ENCODE results near the gene RPTOR. TPM values are rescaled to one million over a fixed set of nuclear protein-coding genes. Genes with fewer than 3 reads are reported as not detected.

RPTOR gene
- polyA plus RNA-seq, 1 experiment, result 10.8 TPM

DNA sequence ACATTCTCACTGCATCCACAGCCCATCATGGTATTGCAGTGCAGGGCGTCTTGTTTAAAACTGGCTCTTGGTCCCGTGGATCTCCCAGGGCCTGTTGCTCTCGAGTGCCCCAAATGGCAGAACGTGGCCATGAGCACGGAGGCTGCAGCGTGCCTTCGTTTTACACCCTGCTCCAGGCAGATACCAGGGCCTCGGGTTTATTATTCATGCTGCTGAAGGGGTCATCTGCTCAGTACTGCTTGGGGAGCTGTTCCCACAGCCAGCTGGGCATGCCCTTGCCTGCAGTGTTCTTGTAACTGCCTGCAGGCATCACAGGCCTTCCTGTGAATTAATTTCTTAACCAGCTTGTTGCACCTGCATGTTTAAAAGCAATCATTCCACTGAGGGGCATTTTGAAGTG, 317.3 kb downstream of the RPTOR start:
- no peak for DNase-seq (ENCODE audit: low read depth)
- TF ChIP-seq CTCF (IDR thresholded peaks at IDR 0.05; ENCODE audit: insufficient read depth, low read depth, low read length), result peak; percentile 65
- no peaks in the 10 kb centered on the region for H3K27me3 ChIP-seq (ENCODE audit: control insufficient read depth, insufficient read depth, low read length)
- ChIA-PET CTCF (interaction anchor here (0.6 to 1.2 kb wide), 5 partner anchors 10 to 49 kb away, joined by 3 to 5 read pairs (median 3); no protein-coding TSS in a partner anchor), POLR2A (no interaction called here)
- no peak overlapping the region for H3K4me3 ChIP-seq (ENCODE audit: low read depth, low read length)
- H3K36me3 ChIP-seq (ENCODE audit: control insufficient read depth, insufficient read depth, low read length), result peaks cover 7% of the 10 kb centered on the region

DNA sequence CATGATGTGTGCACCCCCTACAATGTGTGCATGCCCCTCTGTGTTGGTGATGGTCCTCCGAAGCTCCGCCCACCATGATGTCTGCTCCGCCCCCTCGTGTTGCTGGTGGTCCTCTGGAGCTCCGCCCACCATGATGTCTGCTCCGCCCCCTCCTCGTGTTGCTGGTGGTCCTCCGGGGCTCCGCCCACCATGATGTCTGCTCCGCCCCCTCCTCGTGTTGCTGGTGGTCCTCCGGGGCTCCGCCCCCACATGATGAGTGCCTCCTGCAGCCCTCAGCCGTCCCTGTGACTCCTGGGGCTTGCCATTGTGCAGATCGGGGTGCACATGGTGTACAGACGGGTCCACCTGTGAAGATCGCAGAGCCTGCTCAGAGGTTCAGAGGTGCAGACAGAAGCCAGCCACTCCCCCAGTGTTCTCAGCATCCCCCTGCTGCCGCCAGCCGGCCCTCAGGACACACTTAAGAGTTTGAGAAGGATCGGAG, 317.9 kb downstream of the RPTOR start:
- POLR2A ChIA-PET, result no interaction called here

GRCh38 chr17:80862978-80863377, 318.3 kb downstream of the RPTOR start:
- H3K36me3 ChIP-seq (ENCODE audit: control insufficient read depth, insufficient read depth, low read length), result peaks cover 7% of the 10 kb centered on the region
- H3K27me3 ChIP-seq (ENCODE audit: control insufficient read depth, insufficient read depth, low read length), result no peaks in the 10 kb centered on the region
- ChIA-PET CTCF (interaction anchor here (0.6 to 1.2 kb wide), 5 partner anchors 9 to 74 kb away, joined by 3 to 5 read pairs (median 4); no protein-coding TSS in a partner anchor), POLR2A (no interaction called here)
- H3K4me3 ChIP-seq (ENCODE audit: low read depth, low read length), result no peak overlapping the region
- no peak for TF ChIP-seq CTCF (IDR thresholded peaks at IDR 0.05; ENCODE audit: insufficient read depth, low read depth, low read length)
- DNase-seq (ENCODE audit: low read depth), result no peak

More for the DNA sequence above, 317.9 kb downstream of the RPTOR start:
- no peak for DNase-seq (ENCODE audit: low read depth)
- no peaks in the 10 kb centered on the region for H3K27me3 ChIP-seq (ENCODE audit: control insufficient read depth, insufficient read depth, low read length)
- no peak for TF ChIP-seq CTCF (IDR thresholded peaks at IDR 0.05; ENCODE audit: insufficient read depth, low read depth, low read length)
- CTCF ChIA-PET, result interaction anchor here (0.6 to 1.2 kb wide), 7 partner anchors 9 to 75 kb away, joined by 3 to 5 read pairs (median 4); no protein-coding TSS in a partner anchor
- no peak overlapping the region for H3K4me3 ChIP-seq (ENCODE audit: low read depth, low read length)
- peaks cover 7% of the 10 kb centered on the region for H3K36me3 ChIP-seq (ENCODE audit: control insufficient read depth, insufficient read depth, low read length)

DNA sequence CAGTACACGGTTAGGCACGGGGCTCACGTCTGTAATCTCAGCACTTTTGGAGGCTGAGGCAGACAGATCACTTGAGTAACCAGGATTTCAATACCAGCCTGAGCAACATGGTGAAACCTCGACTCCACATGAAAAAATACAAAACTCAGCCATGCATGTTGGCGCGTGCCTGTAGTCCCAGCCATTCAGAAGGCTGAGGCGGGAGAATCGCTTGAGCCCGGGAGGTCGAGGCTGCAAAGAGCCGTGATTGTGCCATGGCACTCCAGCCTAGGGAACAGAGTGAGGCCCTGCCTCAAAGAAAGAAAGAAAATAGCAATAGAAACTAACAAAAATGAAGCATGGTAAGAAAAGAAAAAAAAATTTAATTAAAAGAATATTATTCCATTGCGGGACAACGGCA, 319.0 kb downstream of the RPTOR start:
- no peak overlapping the region for H3K4me3 ChIP-seq (ENCODE audit: low read depth, low read length)
- peaks cover 7% of the 10 kb centered on the region for H3K36me3 ChIP-seq (ENCODE audit: control insufficient read depth, insufficient read depth, low read length)
- ChIA-PET POLR2A (no interaction called here), CTCF (no interaction called here)
- DNase-seq (ENCODE audit: low read depth), result no peak
- no peaks in the 10 kb centered on the region for H3K27me3 ChIP-seq (ENCODE audit: control insufficient read depth, insufficient read depth, low read length)
- no peak for TF ChIP-seq CTCF (IDR thresholded peaks at IDR 0.05; ENCODE audit: insufficient read depth, low read depth, low read length)

DNA sequence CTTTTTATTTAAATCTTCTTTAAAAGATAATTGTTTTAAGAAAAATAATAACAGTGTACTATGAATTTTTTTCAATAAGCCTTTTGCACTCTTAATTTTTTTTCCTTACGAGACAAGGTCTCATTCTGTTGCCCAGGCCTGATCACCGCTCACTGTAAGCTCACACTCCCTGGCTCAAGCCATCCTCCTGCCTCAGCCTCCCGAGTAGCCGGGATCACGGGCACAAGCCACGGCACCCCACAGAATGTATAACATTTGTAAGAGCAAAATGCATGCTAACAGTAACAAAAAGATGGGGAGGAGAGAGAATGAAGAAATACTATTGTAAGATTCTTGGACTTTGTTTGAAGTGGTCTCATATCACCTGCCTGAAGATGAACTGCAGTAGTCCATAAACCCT, 320.1 kb downstream of the RPTOR start:
- no peak for TF ChIP-seq CTCF (IDR thresholded peaks at IDR 0.05; ENCODE audit: insufficient read depth, low read depth, low read length)
- H3K27me3 ChIP-seq (ENCODE audit: control insufficient read depth, insufficient read depth, low read length), result no peaks in the 10 kb centered on the region
- DNase-seq (ENCODE audit: low read depth), result no peak
- no peak overlapping the region for H3K4me3 ChIP-seq (ENCODE audit: low read depth, low read length)
- POLR2A ChIA-PET, result no interaction called here
- peaks cover 7% of the 10 kb centered on the region for H3K36me3 ChIP-seq (ENCODE audit: control insufficient read depth, insufficient read depth, low read length)
- CTCF ChIA-PET, result no interaction called here

Data from BJ (cell line).